ENCODE results near the gene PRR5L.

PRR5L gene

DNA sequence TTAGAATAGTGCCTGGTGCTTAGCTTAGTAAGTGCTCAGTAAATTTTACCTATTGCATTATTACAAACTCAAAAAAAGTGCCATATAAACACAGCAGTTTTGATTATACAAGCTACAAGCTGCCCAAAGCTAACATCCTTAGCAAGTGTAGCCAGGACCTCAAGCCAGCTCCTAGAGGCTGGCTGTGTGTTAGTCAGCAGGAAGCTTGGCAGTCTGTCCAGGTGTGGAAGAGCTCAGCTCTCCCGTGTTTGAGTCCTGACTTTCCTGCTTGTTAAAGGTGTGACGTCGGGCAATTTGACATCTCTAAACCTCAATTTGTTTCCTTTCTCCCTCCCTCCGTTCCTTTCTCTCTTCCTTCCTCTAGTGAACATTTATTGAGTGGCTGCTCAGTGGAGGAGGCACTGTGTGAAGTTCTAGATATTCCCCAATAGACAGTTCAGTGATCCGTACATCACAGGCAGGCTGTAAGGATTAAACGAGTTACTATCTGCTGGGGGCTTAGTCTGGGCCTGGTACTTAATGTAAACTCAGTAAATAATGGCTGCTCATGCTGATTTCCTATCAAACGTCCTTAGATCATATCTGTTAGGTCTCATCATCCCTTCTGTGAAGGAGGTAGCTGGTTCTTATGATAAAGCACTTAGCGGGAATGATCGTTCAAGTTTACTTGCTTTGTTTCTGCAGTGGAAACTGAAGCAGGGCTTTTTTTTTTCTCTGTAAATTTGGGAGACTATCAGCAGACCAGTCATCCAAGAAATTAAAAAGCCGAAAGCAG is 68.7 kb downstream of the PRR5L start:
- Histone ChIP-seq H3K9ac (ENCODE audit: low read length) (no peak overlapping the region), H3K79me2 (ENCODE audit: insufficient read depth, low read length) (no peaks in the 10 kb centered on the region)

GRCh38 chr11:36365907-36366306 is 69.8 kb downstream of the PRR5L start:
- no peaks in the 10 kb centered on the region for H3K36me3 ChIP-seq (ENCODE audit: low read length)

More for the DNA sequence above, 68.7 kb downstream of the PRR5L start:
- Histone ChIP-seq H3K27ac (ENCODE audit: low read depth, low read length) (no peak overlapping the region), H3K9me2 (replicated peaks; ENCODE audit: insufficient read depth, low read length) (no peaks in the 10 kb centered on the region), H3K36me3 (ENCODE audit: low read length) (no peaks in the 10 kb centered on the region), H2AFZ (ENCODE audit: low read depth, low read length, severe bottlenecking) (no peak overlapping the region), H3K27me3 (ENCODE audit: low read length) (no peaks in the 10 kb centered on the region), H4K20me1 (ENCODE audit: low read depth, low read length) (no peaks in the 10 kb centered on the region), H3K4me3 (ENCODE audit: insufficient read depth, low read length, poor library complexity, severe bottlenecking) (no peak overlapping the region), H3K4me2 (ENCODE audit: low read depth, low read length, poor library complexity, severe bottlenecking) (no peak overlapping the region), H3F3A (ENCODE audit: insufficient read depth) (no peaks in the 10 kb centered on the region), H3K9me3 (ENCODE audit: insufficient read depth, low read length) (no peaks in the 10 kb centered on the region)
- TF ChIP-seq CTCF (IDR thresholded peaks at IDR 0.05; ENCODE audit: insufficient read depth, low read length, poor library complexity, severe bottlenecking) = no peak
- TF ChIP-seq EZH2phosphoT487 (conservative IDR thresholded peaks at IDR 0.05; ENCODE audit: low read length) = no peak

GRCh38 chr11:36367806-36368680 is 72.0 kb downstream of the PRR5L start:
- Histone ChIP-seq H3K27me3 (ENCODE audit: low read length) (no peaks in the 10 kb centered on the region), H3K36me3 (ENCODE audit: low read length) (no peaks in the 10 kb centered on the region), H3K4me2 (ENCODE audit: low read depth, low read length, poor library complexity, severe bottlenecking) (no peak overlapping the region), H3K9me3 (ENCODE audit: insufficient read depth, low read length) (no peaks in the 10 kb centered on the region), H3K9ac (ENCODE audit: low read length) (no peak overlapping the region), H4K20me1 (ENCODE audit: low read depth, low read length) (no peaks in the 10 kb centered on the region), H2AFZ (ENCODE audit: low read depth, low read length, severe bottlenecking) (no peak overlapping the region), H3K27ac (ENCODE audit: low read depth, low read length) (no peak overlapping the region), H3K4me3 (ENCODE audit: insufficient read depth, low read length, poor library complexity, severe bottlenecking) (no peak overlapping the region), H3K79me2 (ENCODE audit: insufficient read depth, low read length) (no peaks in the 10 kb centered on the region), H3F3A (ENCODE audit: insufficient read depth) (no peaks in the 10 kb centered on the region), H3K9me2 (replicated peaks; ENCODE audit: insufficient read depth, low read length) (no peaks in the 10 kb centered on the region)
- TF ChIP-seq CTCF (IDR thresholded peaks at IDR 0.05; ENCODE audit: insufficient read depth, low read length, poor library complexity, severe bottlenecking) (no peak), EZH2phosphoT487 (conservative IDR thresholded peaks at IDR 0.05; ENCODE audit: low read length) (no peak)

More at GRCh38 chr11:36365907-36366306, 69.8 kb downstream of the PRR5L start:
- Histone ChIP-seq H3K9me3 (ENCODE audit: insufficient read depth, low read length) (no peaks in the 10 kb centered on the region), H3K27me3 (ENCODE audit: low read length) (no peaks in the 10 kb centered on the region), H3F3A (ENCODE audit: insufficient read depth) (no peaks in the 10 kb centered on the region), H3K4me3 (ENCODE audit: insufficient read depth, low read length, poor library complexity, severe bottlenecking) (no peak overlapping the region), H3K79me2 (ENCODE audit: insufficient read depth, low read length) (no peaks in the 10 kb centered on the region), H3K9ac (ENCODE audit: low read length) (no peak overlapping the region), H3K9me2 (replicated peaks; ENCODE audit: insufficient read depth, low read length) (no peaks in the 10 kb centered on the region), H3K4me2 (ENCODE audit: low read depth, low read length, poor library complexity, severe bottlenecking) (no peak overlapping the region), H3K27ac (ENCODE audit: low read depth, low read length) (no peak overlapping the region), H4K20me1 (ENCODE audit: low read depth, low read length) (no peaks in the 10 kb centered on the region), H2AFZ (ENCODE audit: low read depth, low read length, severe bottlenecking) (no peak overlapping the region)
- no peak for TF ChIP-seq EZH2phosphoT487 (conservative IDR thresholded peaks at IDR 0.05; ENCODE audit: low read length)
- TF ChIP-seq CTCF (IDR thresholded peaks at IDR 0.05; ENCODE audit: insufficient read depth, low read length, poor library complexity, severe bottlenecking) = no peak

Measured in SU-DHL-6 (cell line).